OCI-LY3 (cell line): ENCODE data around the gene ZNF141.

ENCODE experiments used
- H2AFZ ChIP-seq: fragments of 200-600, 300-600 bp; shearing (Covaris generic); 2 replicates; pipeline ENCODE4 v1.6.0; 2014; ENCODE audit warnings: antibody characterized with exemption, low read depth, low read length
- H3K27ac ChIP-seq: fragments of 200-600, 300-600 bp; sonication (generic); 2 replicates; pipeline ENCODE4 v1.5.1; 2014; ENCODE audit warnings: mild to moderate bottlenecking, low read length, moderate library complexity, mixed read lengths
- H3K27me3 ChIP-seq: fragments of 200-600, 300-600 bp; sonication (generic); 2 replicates; pipeline ENCODE4 v1.6.1; 2014; ENCODE audit warnings: low read depth, low read length, mixed read lengths
- H3K36me3 ChIP-seq: fragments of 200-600, 300-600 bp; sonication (generic); replicated peaks from 2 replicates; pipeline ENCODE3; 2014; ENCODE audit warnings: low read depth, low read length, mixed read lengths
- H3K4me1 ChIP-seq: fragments of 300-600, 200-600 bp; sonication (generic); 2 replicates; pipeline ENCODE4 v1.6.1; 2014; ENCODE audit warnings: low read length, mixed read lengths
- H3K4me2 ChIP-seq: fragments of 200-600, 300-600 bp; sonication (generic); 2 replicates; pipeline ENCODE4 v1.6.1; 2014; ENCODE audit warnings: low read length, mixed read lengths
- H3K4me3 ChIP-seq: fragments of 300-600, 200-600 bp; sonication (generic); 2 replicates; pipeline ENCODE4 v1.5.1; 2014; ENCODE audit warnings: antibody characterized with exemption, mild to moderate bottlenecking, low read length, moderate library complexity
- H3K79me2 ChIP-seq: fragments of 300-600, 200-600 bp; shearing (Covaris generic); 2 replicates; pipeline ENCODE4 v1.6.1; 2014; ENCODE audit warnings: mild to moderate bottlenecking, low read length, mixed read lengths
- H3K9ac ChIP-seq: fragments of 300-600, 200-600 bp; shearing (Covaris generic); 2 replicates; pipeline ENCODE4 v1.6.0; 2014; ENCODE audit warnings: mild to moderate bottlenecking, low read length, moderate library complexity
- H3K9me3 ChIP-seq: fragments of 200-600, 300-600 bp; shearing (Covaris generic); 2 replicates; pipeline ENCODE4 v1.6.1; 2014; ENCODE audit warnings: low read length, mixed read lengths; ENCODE audit not compliant: insufficient read depth
- H4K20me1 ChIP-seq: fragments of 200-600, 300-600 bp; sonication (generic); 2 replicates; pipeline ENCODE4 v1.6.1; 2016; ENCODE audit warnings: low read length, mixed read lengths; ENCODE audit not compliant: insufficient read depth
- CTCF ChIP-seq: fragments of 200-600, 300-600 bp; sonication (generic); IDR thresholded peaks from 2 replicates; pipeline ENCODE4 v1.5.1; 2014; ENCODE audit warnings: antibody characterized with exemption, low read length, low read depth
- EZH2phosphoT487 ChIP-seq: fragments of 200-600 bp; shearing (Covaris generic); IDR thresholded peaks from 2 replicates; pipeline ENCODE4 v1.6.1; 2018; ENCODE audit warnings: antibody characterized with exemption, mixed run types, low read depth

ZNF141 gene

GRCh38 chr4:337932-338758 lies 531 bp downstream of the ZNF141 start:
- Histone ChIP-seq H3K4me3 (peak overlapping the region; percentile 51; the same call in 1 of the 2 replicates), H3K4me1 (no peaks in the 10 kb centered on the region), H2AFZ (no peak overlapping the region), H4K20me1 (no peaks in the 10 kb centered on the region), H3K4me2 (no peak overlapping the region), H3K27me3 (no peaks in the 10 kb centered on the region), H3K27ac (no peak overlapping the region), H3K36me3 (no peaks in the 10 kb centered on the region), H3K9me3 (0 out of 2 replicates have a peak, but pooled peaks cover 3% of the 10 kb centered on the region), H3K79me2 (no peaks in the 10 kb centered on the region), H3K9ac (no peak overlapping the region)
- TF ChIP-seq EZH2phosphoT487 (no peak), CTCF (no peak)

GRCh38 chr4:338759-339097 lies 1.1 kb downstream of the ZNF141 start:
- TF ChIP-seq EZH2phosphoT487 (no peak), CTCF (no peak)
- H2AFZ ChIP-seq, result no peak overlapping the region
- H3K79me2 ChIP-seq, result no peaks in the 10 kb centered on the region
- H3K27me3 ChIP-seq, result no peaks in the 10 kb centered on the region
- no peaks in the 10 kb centered on the region for H3K4me1 ChIP-seq
- no peaks in the 10 kb centered on the region for H3K36me3 ChIP-seq
- no peaks in the 10 kb centered on the region for H4K20me1 ChIP-seq
- H3K4me3 ChIP-seq, result no peak overlapping the region
- H3K9me3 ChIP-seq, result 0 out of 2 replicates have a peak, but pooled peaks cover 3% of the 10 kb centered on the region
- no peak overlapping the region for H3K27ac ChIP-seq
- no peak overlapping the region for H3K9ac ChIP-seq
- H3K4me2 ChIP-seq, result no peak overlapping the region

GRCh38 chr4:340011-340410 lies 2.4 kb downstream of the ZNF141 start:
- H3K4me2 ChIP-seq, result no peak overlapping the region
- H3K27ac ChIP-seq, result no peak overlapping the region
- no peaks in the 10 kb centered on the region for H3K27me3 ChIP-seq
- H3K9me3 ChIP-seq, result 0 out of 2 replicates have a peak, but pooled peaks cover 3% of the 10 kb centered on the region
- H4K20me1 ChIP-seq, result no peaks in the 10 kb centered on the region
- no peak overlapping the region for H2AFZ ChIP-seq
- H3K79me2 ChIP-seq, result no peaks in the 10 kb centered on the region
- no peaks in the 10 kb centered on the region for H3K4me1 ChIP-seq
- no peak overlapping the region for H3K4me3 ChIP-seq
- TF ChIP-seq EZH2phosphoT487 (no peak), CTCF (no peak)
- no peaks in the 10 kb centered on the region for H3K36me3 ChIP-seq
- H3K9ac ChIP-seq, result no peak overlapping the region

GRCh38 chr4:373062-373839 lies 35.6 kb downstream of the ZNF141 start:
- H3K36me3 ChIP-seq, result no peaks in the 10 kb centered on the region

More at GRCh38 chr4:373062-373839, 35.6 kb downstream of the ZNF141 start:
- TF ChIP-seq CTCF, result no peak
- TF ChIP-seq EZH2phosphoT487, result no peak
- Histone ChIP-seq H3K79me2 (no peaks in the 10 kb centered on the region), H3K4me1 (no peaks in the 10 kb centered on the region), H2AFZ (no peak overlapping the region), H3K27ac (no peak overlapping the region), H3K4me2 (no peak overlapping the region), H3K27me3 (no peaks in the 10 kb centered on the region), H4K20me1 (no peaks in the 10 kb centered on the region), H3K9me3 (peaks cover 59% of the 10 kb centered on the region), H3K4me3 (no peak overlapping the region), H3K9ac (no peak overlapping the region)
